GM21360 (cell line): Measurements from ENCODE around the gene RETN.

Experiments
- ATAC-seq: cut with Tn5 transposase; IDR thresholded peaks from one replicate; pipeline ENCODE4 v1.9.1; 2021; ENCODE audit warnings: mild to moderate bottlenecking, moderate library complexity; ENCODE audit not compliant: unreplicated experiment

RETN gene, protein sequence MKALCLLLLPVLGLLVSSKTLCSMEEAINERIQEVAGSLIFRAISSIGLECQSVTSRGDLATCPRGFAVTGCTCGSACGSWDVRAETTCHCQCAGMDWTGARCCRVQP

DNA sequence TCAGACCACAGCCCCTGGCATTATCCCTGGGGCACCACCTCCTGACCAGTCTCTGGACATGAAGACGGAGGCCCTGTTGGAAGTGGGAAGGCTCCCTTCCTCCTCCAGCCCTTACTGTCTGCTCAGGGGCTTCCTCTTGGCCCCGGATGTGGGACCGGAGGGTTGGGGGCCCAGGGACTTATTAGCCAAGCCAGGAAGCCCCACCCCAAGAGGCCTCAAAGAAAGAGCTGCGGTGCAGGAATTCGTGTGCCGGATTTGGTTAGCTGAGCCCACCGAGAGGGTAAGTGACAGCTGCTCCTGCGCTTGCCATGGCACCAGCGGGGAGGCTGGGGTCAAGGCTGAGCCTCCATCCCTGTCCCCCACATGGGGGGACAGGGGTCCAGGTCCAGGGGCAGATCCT lies at the start of gene RETN:
TSS of gene RETN (plus strand) at position 208 of the 400 bp plus-strand sequence. CDS start 278 bp downstream, outside the sequence.
- no peak for ATAC-seq

DNA sequence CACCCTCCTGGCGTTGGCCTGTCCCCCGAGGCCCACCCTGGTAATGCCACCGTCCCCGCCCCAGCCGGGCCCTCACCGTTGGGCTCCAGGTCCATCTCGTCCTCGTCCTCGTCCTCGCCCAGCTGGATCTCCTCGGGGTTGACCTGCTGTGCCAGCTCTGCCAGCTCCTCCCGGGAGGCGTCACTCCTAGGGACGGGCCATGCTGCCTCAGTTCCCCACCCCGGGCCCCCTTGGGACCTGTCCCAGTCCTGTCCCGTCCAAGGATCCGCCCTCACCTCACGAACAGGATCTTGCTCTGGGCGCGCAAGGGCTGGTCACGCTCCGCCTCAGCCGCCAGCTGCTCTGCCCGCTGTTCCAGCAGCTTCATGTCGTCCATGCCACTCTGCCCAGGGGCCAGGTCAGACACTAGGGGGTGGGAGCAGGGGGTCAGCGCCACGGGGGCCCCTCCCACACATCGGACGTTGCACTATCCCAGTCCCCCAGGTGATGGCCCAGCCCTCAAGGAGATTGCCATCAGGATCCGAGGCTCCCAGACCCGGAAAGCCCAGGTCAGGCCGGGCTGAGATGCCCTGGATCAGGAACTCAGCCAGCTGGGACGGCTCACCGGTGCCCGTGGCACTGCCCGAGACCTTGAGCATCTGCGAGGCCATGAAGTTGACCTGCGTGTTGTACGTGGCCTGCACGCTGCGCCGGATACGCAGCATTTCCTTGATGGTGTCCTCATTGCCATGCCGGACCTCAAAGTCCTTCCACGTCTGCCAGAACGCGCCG lies 49.0 kb upstream of the RETN start:
- no peak for ATAC-seq

DNA sequence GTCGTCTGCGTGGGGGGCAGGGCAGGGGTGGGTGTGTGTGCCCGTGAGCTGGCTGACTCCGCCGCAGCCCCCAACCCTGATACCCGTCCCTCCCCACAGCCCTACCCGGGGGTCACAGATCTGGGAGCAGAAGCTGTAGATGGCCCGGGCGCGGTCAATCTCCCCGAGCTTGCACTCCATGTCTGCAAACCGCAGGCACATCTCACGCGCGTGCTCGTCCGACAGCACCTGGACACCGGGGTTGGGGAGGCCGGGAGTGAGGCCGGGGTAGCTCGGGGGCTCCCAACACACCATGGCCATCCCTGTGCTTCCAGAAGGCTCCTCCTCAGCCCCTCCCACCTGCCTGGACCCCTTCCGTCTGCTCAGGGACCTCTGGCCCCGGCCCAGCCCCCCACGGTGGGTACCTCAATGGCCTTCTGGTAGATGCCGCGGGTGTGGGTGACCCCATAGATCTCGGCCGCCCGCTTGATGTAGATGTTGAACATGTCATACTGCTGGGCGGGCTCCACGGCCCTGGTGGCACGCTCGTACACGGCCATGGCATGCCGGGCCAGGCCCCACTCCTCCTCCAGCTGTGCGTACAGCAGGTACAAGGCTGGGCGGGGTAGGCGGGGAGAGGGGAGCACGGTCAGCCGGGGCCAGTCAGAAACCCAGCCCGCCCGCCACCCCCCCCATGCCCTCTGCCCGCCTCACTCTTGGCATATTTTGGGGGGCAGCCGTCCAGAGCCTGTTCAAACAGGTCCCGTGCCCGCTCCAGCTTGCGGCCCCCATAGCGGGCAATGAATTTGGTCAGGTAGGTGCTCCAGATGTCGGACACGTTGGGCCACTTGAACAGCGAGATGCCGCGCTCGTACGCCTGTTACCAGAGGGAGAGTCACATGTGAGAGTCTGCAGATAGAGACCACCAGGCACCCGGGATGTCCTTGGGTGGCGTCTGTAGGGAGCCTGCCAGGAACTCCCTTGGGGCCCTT lies 48.1 kb upstream of the RETN start:
- ATAC-seq = no peak

DNA sequence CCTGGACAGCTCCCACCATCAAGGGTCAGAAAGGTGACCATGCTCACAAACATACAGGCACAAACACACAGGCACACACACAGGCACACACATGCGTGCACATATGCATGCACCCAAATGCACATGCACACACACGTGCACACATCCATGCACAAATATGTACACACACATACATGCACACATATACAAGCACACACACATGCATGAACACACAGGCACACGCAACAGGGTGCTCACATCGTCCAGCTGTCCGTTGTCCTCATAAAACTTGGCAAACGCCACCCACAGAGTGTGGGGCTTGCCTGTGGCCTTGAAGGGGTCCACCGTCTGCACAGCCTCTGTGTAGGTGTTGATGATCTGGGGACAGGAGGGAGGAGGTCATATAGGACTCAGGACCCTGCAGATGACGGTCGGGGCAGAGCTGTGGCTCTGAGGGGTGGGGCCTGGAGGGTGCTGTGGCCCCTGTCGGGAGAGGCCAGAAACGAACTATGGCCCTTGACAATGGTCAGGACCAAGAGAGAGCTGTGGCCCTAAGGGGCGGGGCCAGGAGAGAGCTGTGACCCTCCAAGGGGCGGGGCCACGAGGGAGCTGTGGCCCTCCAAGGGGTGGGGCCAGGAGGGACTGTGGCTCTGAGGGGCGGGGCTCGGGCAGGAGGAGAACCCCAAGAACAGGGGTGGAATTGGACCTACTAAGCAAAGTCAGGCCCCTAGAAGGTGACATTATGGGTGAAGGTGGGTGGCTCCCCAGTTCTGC lies 45.7 kb upstream of the RETN start:
- no peak for ATAC-seq

DNA sequence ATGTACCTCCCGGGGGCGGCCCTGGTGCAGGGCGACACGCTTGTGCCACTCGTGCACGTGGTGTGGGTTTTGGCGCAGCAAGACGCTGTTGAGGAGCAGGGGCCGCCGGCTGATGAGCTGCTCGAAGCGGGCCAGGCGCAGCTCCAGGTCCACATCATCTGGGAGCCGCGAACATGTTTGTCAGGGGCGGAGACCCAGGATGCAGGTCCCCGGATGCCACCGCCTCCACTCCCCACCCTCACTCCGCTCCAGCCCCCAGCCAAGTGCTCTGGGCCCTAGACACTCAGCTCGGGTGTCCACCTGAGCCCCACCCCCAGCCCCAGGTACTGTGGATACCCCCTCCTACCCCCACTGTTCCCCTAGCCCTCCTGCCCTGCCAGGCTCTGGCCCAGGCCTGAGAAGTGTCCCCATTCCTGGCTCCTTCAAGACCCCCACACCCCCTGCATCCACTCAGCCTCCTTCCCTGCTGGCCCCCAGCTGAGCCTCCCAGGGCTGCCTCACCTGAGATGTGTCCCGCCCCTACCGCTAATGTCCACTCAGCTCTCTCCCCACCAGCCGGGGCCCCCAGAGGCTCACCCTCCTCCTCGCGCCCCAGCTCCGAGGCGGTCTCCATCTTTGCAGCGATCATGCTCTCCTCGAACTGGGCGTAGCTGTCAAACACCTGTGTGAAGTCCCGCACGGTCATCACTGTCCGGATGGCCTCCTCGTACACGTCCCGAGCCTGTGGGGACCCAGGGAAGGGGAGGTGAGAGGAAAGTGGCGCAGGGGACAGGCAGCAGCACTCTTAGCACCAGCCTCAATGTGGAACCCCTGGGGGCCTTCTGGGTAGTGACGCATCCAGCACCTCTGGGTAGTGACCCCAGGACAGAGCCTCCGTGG lies 44.9 kb upstream of the RETN start:
- ATAC-seq = no peak

DNA sequence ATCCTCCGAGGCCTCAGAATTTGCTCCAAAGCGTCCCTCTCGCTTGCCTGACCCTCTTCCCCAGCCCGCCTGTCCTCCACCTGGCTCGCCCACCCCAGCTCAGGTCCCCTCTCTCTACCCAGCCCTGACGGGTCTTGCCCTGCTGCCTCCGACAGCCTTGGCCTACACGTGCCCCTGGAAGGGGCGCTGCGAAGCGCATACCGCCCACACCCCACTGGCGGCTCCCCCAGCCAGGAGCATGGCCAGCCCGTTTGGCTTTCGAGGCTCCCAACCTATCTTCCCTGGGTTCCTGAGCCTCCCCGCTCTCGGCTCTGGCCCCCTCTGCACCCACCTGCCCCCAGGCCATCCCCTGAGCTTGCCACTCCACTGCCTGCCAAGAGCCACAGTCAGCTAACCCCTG lies 44.0 kb upstream of the RETN start:
- ATAC-seq = no peak

DNA sequence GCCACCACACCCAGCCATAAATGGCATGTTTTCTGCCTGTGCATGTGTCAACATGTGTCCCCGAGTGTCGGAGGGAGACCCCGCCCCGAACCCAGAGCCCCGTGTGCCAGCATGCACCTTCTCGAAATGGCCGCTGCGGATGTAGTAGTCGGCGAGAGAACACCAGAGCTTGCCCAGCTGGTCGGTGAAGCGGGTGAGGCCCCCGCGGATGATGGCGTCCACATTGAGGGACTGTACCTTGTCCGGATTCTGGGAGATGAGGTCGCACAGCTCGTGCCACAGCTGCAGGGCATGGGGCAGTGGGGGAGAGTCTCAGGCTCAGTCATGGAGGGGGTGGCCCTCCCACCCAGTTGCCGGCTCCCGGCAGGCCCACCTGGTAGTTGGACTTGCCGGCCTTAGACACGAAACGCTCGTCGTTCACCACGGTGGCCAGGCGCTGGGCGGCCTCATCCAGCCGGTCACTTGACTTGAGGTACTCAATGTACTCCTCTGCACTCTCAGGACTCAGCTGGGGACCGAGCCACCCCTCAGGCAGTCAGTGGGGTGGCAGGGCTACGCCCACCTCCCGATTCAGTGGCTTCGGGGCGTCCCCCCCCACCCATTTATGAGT lies 43.0 kb upstream of the RETN start:
- ATAC-seq = no peak

DNA sequence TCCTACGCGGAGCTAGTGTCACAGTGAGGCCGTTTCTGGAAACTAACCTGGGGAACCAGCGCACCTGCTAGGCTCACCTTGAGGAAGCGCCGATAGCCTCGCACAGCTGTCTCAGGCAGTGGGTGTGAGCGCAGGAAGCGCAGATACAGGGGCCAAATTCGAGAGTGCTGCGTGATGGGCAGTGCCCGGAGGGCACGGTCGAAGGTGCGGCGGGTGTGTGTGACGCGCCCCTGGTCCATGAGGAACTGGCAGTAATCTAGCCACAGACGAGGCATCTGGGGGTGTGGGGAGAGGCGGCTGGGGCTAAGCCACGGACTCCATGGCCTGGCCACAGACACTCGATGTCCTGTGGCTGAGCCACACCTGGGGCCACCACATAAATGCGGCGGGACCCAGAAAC lies 41.7 kb upstream of the RETN start:
- ATAC-seq = no peak

DNA sequence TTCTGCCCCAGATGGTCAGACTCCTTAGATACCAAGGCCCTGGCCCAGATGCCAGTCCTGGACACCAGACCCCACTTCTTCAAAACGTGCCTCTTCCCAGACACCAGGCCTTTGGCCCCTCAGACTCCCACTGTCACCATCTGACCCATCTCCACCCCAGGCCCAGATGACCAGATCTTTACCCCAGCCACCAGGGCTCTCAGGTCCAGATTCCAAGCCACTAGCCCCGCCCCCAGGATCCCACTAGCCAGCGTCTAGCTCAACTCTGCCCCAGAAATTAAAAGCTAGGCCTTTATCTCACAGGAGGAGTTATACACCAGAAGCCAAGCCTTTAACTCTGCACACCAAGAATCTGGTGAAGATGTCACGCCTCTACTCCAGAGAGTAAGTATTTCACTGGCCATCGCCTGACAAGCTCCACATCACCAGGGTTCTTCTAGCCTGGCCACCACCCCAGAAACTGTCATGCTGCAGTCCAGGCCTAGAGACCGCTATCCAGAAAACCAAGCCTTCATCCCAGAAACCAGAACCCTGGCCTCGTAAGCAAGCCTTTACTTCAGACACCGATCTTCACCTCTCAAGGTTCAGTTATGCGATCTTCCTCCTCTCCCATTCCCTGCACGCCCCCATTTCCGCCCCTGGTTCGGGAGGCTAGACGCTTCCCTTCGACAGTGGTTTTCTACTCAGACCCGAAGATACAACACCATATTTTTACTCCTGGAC lies 40.1 kb upstream of the RETN start:
- ATAC-seq = no peak

DNA sequence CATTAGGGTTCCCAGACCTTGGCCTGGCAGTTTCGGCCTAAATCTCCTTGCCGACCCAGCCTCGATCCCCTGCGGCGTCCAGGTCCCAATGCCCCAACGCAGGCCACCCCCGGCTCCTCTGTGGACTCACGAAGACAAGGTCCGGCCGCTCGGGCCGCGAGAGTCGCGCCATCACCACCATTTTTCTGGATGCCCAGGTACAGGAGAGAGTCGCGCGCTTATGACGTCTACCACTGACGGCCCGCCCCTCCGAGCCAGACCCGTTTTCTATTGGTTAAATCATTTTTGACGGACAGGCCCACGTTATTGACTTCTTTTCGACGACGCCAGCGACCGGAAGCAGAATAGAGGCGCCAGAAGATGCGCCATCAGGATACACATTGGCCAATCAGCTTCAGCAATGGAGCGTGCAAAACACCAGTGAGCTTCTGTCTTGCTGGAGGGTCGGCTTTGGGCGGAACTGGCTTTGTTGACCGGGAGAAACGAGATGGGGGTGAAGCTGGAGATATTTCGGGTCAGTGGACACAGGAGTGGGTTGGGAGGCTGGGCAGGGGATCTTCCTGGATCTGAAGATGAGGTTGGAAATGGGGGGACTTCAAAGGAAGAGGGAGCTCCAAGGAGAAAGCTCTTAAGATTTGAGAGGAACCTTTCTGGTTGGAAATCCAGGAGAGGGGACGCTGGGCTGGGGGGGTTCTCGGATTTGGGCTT lies 39.3 kb upstream of the RETN start, which contains the start of the genes PET100 and XAB2:
TSS of gene PET100 (plus strand) at position 447 of the 708 bp plus-strand sequence. CDS start at position 488, 41 bp downstream.
TSS of gene XAB2 (minus strand) at position 199 of the 708 bp plus-strand sequence. CDS start at position 181, 18 bp downstream.
- peak; percentile 85 for ATAC-seq

DNA sequence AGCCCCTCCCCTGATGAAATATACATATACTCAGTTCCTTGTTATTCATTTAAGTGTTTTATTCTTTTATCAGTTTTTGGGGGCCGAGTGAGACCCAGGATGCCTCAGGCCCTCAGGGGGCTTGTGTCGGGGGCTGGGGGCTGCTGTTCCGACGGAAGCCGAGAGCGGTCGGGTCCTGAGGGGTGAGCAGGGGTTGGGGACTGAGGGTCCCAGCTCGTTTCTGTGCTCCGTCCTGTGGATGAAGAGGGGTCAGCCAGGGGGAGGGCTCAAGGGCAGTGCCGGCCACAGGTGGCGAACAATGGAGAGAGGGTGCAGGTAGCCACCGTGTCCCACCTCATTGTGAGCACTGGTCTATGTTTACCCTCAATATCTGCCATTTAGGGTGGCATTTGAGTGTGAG lies 37.3 kb upstream of the RETN start:
- no peak for ATAC-seq

DNA sequence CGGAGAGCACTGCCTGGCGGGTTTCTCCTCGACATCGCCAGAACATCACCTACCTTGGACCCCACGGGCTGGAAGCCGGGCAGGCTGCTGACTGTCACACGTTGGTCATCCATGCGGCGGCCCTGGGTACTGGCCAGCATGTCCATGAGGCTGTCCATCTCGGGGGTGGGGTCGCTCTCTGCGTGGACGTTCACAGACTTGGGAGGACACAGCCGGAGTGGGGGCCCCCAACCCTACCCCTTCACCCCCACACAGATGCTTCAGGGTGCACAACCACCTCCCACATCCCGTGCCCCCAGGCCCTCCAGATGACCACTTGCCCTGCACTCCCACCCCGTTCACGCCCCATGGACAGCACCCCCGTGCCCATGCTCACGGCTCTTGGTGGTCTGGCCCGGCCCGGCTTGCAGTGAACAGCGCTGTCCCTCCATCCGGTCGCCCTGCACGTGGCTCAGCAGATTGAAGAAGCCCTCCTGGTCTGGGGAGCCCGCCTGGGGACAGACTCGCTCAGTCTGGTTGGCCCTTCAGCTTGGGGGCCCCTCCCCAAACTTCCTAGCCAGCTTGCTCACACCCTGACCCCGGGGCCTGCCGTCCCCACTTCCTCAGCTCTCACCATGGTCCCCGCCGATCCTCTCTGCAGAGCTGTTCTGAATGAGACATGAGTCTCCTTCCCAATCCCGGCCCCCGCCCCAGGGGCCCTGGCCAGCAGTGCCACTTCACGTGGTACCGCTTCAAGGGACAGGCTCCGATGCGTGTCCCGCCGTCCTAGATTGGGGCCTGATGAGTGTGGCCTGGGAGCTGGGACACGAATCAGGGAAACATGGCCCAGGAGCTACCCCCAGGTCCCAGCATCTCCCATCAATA lies 36.3 kb upstream of the RETN start:
- ATAC-seq = no peak

DNA sequence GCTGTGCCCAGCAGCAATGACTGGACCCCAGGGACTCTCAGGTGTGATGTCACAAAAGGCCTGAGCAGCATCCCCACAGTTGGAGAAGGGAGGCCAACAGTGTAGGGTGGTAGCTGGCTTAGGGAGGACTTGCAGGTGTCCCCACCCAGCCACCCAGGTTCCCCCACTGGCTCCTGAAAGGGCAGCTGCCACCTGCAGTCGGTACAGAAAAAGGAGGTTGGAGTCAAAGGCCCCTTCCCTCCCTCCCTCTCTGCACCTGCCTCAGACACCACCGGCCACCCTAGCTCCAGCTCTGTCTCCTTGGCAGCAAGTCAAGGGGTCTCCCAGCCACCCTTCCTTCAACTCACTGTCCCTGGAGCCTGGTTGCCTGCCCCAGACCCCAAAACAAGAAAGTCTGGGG lies 35.2 kb upstream of the RETN start, which contains the start of gene PCP2:
TSS of gene PCP2 (minus strand) at position 22 of the 400 bp plus-strand sequence. CDS start 262 bp downstream, outside the sequence.
- no peak for ATAC-seq

DNA sequence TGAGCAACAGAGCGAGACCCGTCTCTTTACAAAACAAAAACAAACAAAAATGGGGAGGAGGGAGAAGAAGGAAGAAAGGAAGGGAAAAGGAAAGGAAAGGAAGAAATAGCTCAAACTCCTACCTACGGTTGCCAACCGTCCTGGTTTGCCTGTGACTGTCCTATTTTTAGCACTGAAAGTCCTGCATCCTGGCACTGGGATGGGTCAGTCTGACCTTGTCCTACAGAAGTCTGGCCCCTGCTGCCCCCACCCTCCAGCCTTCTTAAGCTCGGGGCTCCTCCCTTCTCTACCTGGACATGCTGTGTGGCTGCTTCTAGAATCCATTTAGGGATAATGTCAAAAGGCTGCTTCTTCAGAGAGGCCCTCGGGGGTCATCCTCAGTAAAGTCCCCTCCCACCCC lies 33.2 kb upstream of the RETN start:
- no peak for ATAC-seq

DNA sequence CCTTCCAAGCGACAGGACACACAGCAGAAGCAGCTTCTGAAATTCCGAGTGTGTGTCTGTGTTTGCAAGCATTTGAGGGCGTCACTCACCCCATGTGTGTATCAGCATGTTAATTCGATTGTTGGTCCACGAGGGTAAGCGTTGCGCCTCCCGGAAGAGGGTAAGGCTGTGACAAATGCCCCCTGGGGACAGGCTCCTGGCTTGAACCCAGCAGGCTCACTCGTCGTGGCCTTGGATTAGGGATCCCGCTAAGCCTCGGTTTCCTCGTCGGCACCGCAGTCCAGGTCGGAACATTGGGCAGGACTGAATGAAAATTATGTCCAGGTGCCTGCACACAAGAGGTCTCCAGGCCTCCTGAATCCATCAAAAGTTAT lies 32.5 kb upstream of the RETN start:
- ATAC-seq = no peak

DNA sequence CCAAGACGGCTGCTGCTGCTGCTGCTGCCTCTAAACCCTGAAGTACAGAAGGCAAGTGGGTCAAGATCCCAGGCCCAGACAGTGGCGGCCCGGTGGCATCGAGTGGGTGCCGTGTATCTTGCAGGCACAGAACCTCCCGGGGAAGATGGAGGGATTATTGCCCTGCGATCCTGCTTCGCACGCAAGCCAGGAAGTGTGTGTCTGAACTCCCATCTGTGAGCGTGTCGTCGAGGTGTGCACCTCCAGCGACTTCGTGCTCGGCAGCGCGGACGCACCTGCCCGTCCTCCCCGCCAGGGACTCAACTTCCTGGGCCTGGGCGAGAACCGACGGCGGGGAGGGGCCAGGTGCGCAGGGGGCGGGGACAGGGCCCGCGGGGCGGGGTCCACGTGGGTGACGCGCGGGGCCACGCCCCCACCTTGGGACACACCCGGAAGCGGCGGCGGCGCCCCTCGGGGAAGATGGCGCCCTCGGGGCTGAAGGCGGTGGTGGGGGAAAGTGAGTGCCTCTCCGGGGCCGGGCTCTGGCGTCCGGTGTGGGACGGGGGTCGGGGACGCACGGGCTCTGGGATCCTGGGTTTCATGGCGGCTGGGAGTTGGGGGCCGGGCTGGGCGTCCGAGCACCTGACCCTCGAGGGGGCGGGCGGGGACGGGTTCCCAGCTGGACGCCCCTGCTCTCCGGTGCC lies 32.0 kb upstream of the RETN start, which contains the start of gene STXBP2:
TSS of gene STXBP2 (plus strand) at position 420 of the 683 bp plus-strand sequence. CDS start at position 460, 40 bp downstream.
- ATAC-seq = peak; percentile 55
